ENCODE results near the gene GPC3. TPM values are rescaled to one million over a fixed set of nuclear protein-coding genes. Genes with fewer than 3 reads are reported as not detected.

The GPC3 gene
- total RNA-seq, 4 donors from 2014 or later = 1.4 to 5.8 (median 2.7) TPM

- DNase-seq (peak; percentile 2 to 19), ATAC-seq (peak; percentile 58 to 68)
- intact Hi-C loops (cut with DNase I; ENCODE audit: low total_unique reads) = loop anchor here (5.0 kb wide), 1 partner anchor 605 kb away; no protein-coding TSS in a partner anchor
- no peaks in the 10 kb centered on the region for H3K27me3 ChIP-seq
- in situ Hi-C loops (cut with MboI; ENCODE audit: low sequenced_read_pairs in 4 of 4) = loop anchor here in 3 of 4 donors (10.0 to 25.0 kb wide), 2 partner anchors 595 to 602 kb away; no protein-coding TSS in a partner anchor
- TF ChIP-seq CTCF (IDR thresholded peaks at IDR 0.05 in 4 of 5, conservative IDR thresholded peaks at IDR 0.05 in 1 of 5) (peak; percentile 62 to 86 (median 75)), POLR2A (IDR thresholded peaks at IDR 0.05) (no peak)
- H3K4me1 ChIP-seq = no peaks in the 10 kb centered on the region
- H3K4me3 ChIP-seq = peak overlapping the region in 3 of 4 donors; percentile 6 to 35 (median 14)
- H3K27ac ChIP-seq = no peak overlapping the region
- H3K9me3 ChIP-seq = no peaks in the 10 kb centered on the region
- no peaks in the 10 kb centered on the region for H3K36me3 ChIP-seq
Measured at GRCh38 chrX:133792198-133792953, 193.0 kb downstream of the GPC3 start.

- DNase-seq = no peak
- H3K4me1 ChIP-seq = no peaks in the 10 kb centered on the region
- no peak for TF ChIP-seq CTCF (IDR thresholded peaks at IDR 0.05 in 4 of 5, conservative IDR thresholded peaks at IDR 0.05 in 1 of 5)
- TF ChIP-seq POLR2A (IDR thresholded peaks at IDR 0.05) = no peak
- ATAC-seq = no peak
- no peaks in the 10 kb centered on the region for H3K36me3 ChIP-seq
- H3K27me3 ChIP-seq = no peaks in the 10 kb centered on the region
- H3K9me3 ChIP-seq = no peaks in the 10 kb centered on the region
- intact Hi-C loops (cut with DNase I; ENCODE audit: low total_unique reads) (loop anchor here (5.0 kb wide), 1 partner anchor 607 kb away; no protein-coding TSS in a partner anchor), in situ Hi-C loops (cut with MboI; ENCODE audit: low sequenced_read_pairs in 4 of 4) (loop anchor here in 3 of 4 donors (10.0 to 25.0 kb wide), 2 partner anchors 597 to 605 kb away; no protein-coding TSS in a partner anchor)
- no peak overlapping the region for H3K27ac ChIP-seq
- H3K4me3 ChIP-seq = no peak overlapping the region
Measured at GRCh38 chrX:133789829-133790228, 195.6 kb downstream of the GPC3 start.

GRCh38 chrX:133786382-133786781 is 199.0 kb downstream of the GPC3 start:
- DNase-seq (no peak), ATAC-seq (no peak)
- Histone ChIP-seq H3K36me3 (no peaks in the 10 kb centered on the region), H3K27me3 (no peaks in the 10 kb centered on the region), H3K4me3 (no peak overlapping the region), H3K9me3 (no peaks in the 10 kb centered on the region), H3K27ac (no peak overlapping the region), H3K4me1 (no peaks in the 10 kb centered on the region)
- TF ChIP-seq POLR2A (IDR thresholded peaks at IDR 0.05) = no peak
- TF ChIP-seq CTCF (IDR thresholded peaks at IDR 0.05 in 4 of 5, conservative IDR thresholded peaks at IDR 0.05 in 1 of 5) = no peak
- intact Hi-C loops (cut with DNase I; ENCODE audit: low total_unique reads) = no loop called here
- in situ Hi-C loops (cut with MboI; ENCODE audit: low sequenced_read_pairs in 4 of 4) = loop anchor here in 2 of 4 donors (25.0 kb wide), 1 partner anchor 601 kb away; no protein-coding TSS in a partner anchor

- TF ChIP-seq CTCF (IDR thresholded peaks at IDR 0.05 in 4 of 5, conservative IDR thresholded peaks at IDR 0.05 in 1 of 5) (no peak), POLR2A (IDR thresholded peaks at IDR 0.05) (no peak)
- in situ Hi-C loops (cut with MboI; ENCODE audit: low sequenced_read_pairs in 4 of 4) = loop anchor here in 2 of 4 donors (25.0 kb wide), 1 partner anchor 604 kb away; no protein-coding TSS in a partner anchor
- Histone ChIP-seq H3K36me3 (no peaks in the 10 kb centered on the region), H3K4me1 (no peaks in the 10 kb centered on the region), H3K9me3 (no peaks in the 10 kb centered on the region), H3K27me3 (no peaks in the 10 kb centered on the region), H3K4me3 (no peak overlapping the region), H3K27ac (no peak overlapping the region)
- ATAC-seq (no peak), DNase-seq (no peak)
- intact Hi-C loops (cut with DNase I; ENCODE audit: low total_unique reads) = no loop called here
Measured at GRCh38 chrX:133783274-133783673, 202.1 kb downstream of the GPC3 start.
